Sigmoid colon (tissue), 4 donors: ENCODE data around the gene PRKN.

ENCODE experiments used
- EP300 ChIP-seq, 4 donors: sonication (generic); formaldehyde crosslinking; IDR thresholded peaks; one replicate each; pipeline ENCODE4 v1.6.1; 2017; ENCODE audit warnings: antibody characterized with exemption in 4 of 4
- POLR2A ChIP-seq, 2 donors: fragments of 450-650 bp; IDR thresholded peaks; one replicate each; pipeline ENCODE4 v1.6.1; 2016; ENCODE audit warnings: antibody characterized with exemption in 2 of 2, mild to moderate bottlenecking in 2 of 2, moderate library complexity in 2 of 2
- POLR2AphosphoS5 ChIP-seq, 4 donors: sonication (generic); formaldehyde crosslinking; IDR thresholded peaks; one replicate each; pipeline ENCODE4 v1.6.1; 2017; ENCODE audit warnings: antibody characterized with exemption in 4 of 4

- TF ChIP-seq POLR2AphosphoS5 (IDR thresholded peaks at IDR 0.05) = no peak
- no peak for TF ChIP-seq EP300 (IDR thresholded peaks at IDR 0.05)
- TF ChIP-seq POLR2A (IDR thresholded peaks at IDR 0.05) = no peak
Observed at GRCh38 chr6:161682982-161683381, 1044.6 kb downstream of the PRKN start.
